PC-9 (cell line): ENCODE measurements around the gene CD300H.

Source experiments
- CTCF ChIP-seq: fragments of 200-600 bp; sonication (generic); conservative IDR thresholded peaks from 2 replicates; pipeline ENCODE4 v1.6.1; 2017; ENCODE audit warnings: mixed run types, antibody characterized with exemption, mild to moderate bottlenecking, moderate library complexity
- EZH2 ChIP-seq: fragments of 200-600 bp; sonication (generic); IDR thresholded peaks from 2 replicates; pipeline ENCODE4 v1.8.0; 2017; ENCODE audit warnings: antibody characterized with exemption, low read depth

DNA sequence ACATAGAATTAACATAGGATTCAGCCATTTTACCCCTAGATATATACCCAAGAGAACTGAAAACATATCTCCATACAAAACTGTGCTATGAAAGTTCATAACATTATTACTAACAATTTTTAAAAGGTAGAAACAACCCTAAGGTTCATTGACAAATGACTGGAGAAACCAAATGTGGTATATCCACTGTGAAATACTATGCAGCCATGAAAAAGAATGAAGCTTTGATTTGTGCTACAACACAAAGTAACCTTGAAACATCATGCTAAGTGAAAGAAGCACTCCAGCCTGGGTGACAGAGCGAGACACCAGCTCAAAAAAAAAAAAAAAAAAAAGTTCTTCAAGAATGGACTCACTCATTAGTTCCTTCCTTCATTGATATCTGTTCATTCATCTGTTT lies 24.2 kb upstream of the CD300H start:
- TF ChIP-seq CTCF (no peak), EZH2 (no peak)
